ENCODE measurements around the gene LYRM2.

- TF ChIP-seq CTCF (IDR thresholded peaks at IDR 0.05) (no peak), POLR2A (IDR thresholded peaks at IDR 0.05) (no peak), POLR2AphosphoS5 (IDR thresholded peaks at IDR 0.05) (no peak)
Observed at GRCh38 chr6:89680551-89680950, 42.0 kb upstream of the LYRM2 start.
